Memory B cell (primary cell): ENCODE measurements around the gene NAT10.

Experiments used
- ATAC-seq: fragments of 150-1000 bp; cut with Tn5 transposase; 2 replicates; pipeline ENCODE4 v1.10.0; 2021; ENCODE audit warnings: low read depth, mild to moderate bottlenecking, moderate library complexity
- DNase-seq, 2 donors: peaks; one replicate each; pipeline ENCODE4 v3.0.0; 2022; ENCODE audit warnings: low spot score in 2 of 2
- H3K27ac Mint-ChIP-seq: one replicate; pipeline ENCODE4 v1.8.0; 2022; ENCODE audit warnings: mild to moderate bottlenecking, moderate library complexity, mixed read lengths
- H3K27me3 Mint-ChIP-seq: one replicate; pipeline ENCODE4 v1.8.0; 2022; ENCODE audit warnings: mixed read lengths
- H3K36me3 Mint-ChIP-seq: one replicate; pipeline ENCODE4 v1.8.0; 2022; ENCODE audit warnings: mild to moderate bottlenecking, mixed read lengths
- H3K4me1 Mint-ChIP-seq: one replicate; pipeline ENCODE4 v1.8.0; 2022; ENCODE audit warnings: mixed read lengths
- H3K4me3 Mint-ChIP-seq: one replicate; pipeline ENCODE4 v1.8.0; 2022; ENCODE audit warnings: mild to moderate bottlenecking, moderate library complexity, mixed read lengths
- H3K9me3 Mint-ChIP-seq: one replicate; pipeline ENCODE4 v1.8.0; 2022; ENCODE audit warnings: mixed read lengths

The NAT10 gene

GRCh38 chr11:34126959-34127848 lies 21.8 kb downstream of the NAT10 start:
- DNase-seq: no peak
- Mint-ChIP-seq H3K4me1 (no peaks in the 10 kb centered on the region), H3K27ac (no peak overlapping the region), H3K9me3 (no peaks in the 10 kb centered on the region), H3K27me3 (no peaks in the 10 kb centered on the region), H3K36me3 (peaks cover 36% of the 10 kb centered on the region), H3K4me3 (no peak overlapping the region)
- ATAC-seq: no peak

- DNase-seq (no peak), ATAC-seq (no peak)
- Mint-ChIP-seq H3K27ac (no peak overlapping the region), H3K9me3 (no peaks in the 10 kb centered on the region), H3K4me3 (no peak overlapping the region), H3K4me1 (no peaks in the 10 kb centered on the region), H3K36me3 (peaks cover 35% of the 10 kb centered on the region), H3K27me3 (no peaks in the 10 kb centered on the region)
These were observed 23.4 kb downstream of the NAT10 start for GRCh38 chr11:34128824-34129223.

DNA sequence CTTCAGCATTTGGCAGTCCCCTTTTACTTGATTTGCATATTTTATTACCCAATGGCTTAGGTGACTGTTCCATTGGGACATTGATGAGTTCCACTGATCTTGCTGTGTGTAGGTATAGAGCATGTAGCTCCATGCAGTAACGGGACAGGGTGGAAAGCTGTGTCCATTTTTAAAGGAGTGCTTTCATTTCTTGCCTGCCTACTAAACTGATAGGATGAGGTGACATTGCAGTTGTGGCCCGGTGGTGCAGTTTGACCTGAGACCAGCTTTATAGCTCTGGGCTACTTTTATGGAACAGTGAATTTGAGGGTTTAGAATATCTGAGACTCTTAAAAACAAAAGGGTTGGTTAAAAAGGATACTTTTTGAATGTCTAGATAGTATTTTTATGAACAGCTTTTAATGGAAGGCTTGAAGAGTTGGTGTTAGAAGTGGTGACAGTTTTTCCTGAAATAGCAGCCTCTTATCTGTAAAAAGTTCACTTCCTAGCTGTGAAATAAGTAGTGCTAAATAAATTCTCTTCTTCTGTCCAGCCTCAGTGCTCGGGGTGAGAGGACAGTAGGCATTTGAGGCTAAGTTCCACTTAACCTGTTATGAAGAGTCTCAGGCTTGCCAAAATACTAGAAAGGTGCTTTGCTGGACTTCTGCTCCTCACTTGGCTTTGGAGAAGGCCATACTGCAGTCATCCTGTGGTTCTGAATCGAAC lies 27.0 kb downstream of the NAT10 start:
- Mint-ChIP-seq H3K9me3 (no peaks in the 10 kb centered on the region), H3K27me3 (no peaks in the 10 kb centered on the region), H3K36me3 (peaks cover 33% of the 10 kb centered on the region), H3K27ac (no peak overlapping the region), H3K4me1 (no peaks in the 10 kb centered on the region), H3K4me3 (no peak overlapping the region)
- no peak for ATAC-seq
- no peak for DNase-seq

- DNase-seq (no peak), ATAC-seq (no peak)
- Mint-ChIP-seq H3K9me3 (no peaks in the 10 kb centered on the region), H3K4me3 (no peak overlapping the region), H3K4me1 (peaks cover 5% of the 10 kb centered on the region), H3K36me3 (peaks cover 41% of the 10 kb centered on the region), H3K27ac (no peak overlapping the region), H3K27me3 (no peaks in the 10 kb centered on the region)
These were observed 29.3 kb downstream of the NAT10 start for GRCh38 chr11:34134765-34135164.

DNA sequence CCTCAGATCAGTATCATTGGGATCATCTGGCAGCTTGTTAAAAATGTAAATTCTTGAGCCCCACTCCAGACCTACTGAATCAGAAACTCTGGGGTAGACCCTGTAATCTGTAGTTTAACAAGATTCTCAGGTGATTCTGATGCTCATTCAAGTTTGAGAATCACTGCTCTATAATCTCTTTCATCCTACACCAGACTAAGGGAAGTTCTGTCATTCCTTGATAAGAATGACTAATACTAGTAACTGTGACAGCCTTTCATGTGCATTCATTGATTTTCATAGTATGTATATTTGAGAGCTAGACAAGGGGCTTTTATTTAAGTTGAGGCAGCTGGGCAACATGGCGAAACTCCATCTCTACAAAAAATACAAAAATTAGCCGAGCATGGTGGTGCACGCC lies 30.0 kb downstream of the NAT10 start:
- ATAC-seq: no peak
- Mint-ChIP-seq H3K9me3 (no peaks in the 10 kb centered on the region), H3K4me3 (no peak overlapping the region), H3K36me3 (peaks cover 38% of the 10 kb centered on the region), H3K27me3 (no peaks in the 10 kb centered on the region), H3K27ac (no peak overlapping the region), H3K4me1 (peaks cover 5% of the 10 kb centered on the region)
- DNase-seq: no peak

DNA sequence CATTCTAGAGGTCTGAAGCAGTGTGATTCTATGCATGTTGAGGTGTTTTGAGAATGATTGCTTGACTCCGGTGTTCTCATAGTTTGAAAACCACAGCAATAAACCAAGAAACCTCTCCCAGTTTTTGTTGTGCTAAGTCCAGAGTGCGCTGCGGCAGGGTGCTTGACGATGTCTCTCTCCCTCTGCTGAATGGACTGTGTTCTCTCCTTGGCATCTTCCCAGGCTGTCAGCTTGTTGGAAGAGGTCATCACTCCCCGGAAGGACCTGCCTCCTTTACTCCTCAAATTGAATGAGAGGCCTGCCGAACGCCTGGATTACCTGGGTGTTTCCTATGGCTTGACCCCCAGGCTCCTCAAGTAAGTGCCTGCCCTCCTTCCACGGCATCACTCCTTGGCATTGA lies 31.0 kb downstream of the NAT10 start:
- ATAC-seq: no peak
- no peak overlapping the region for H3K4me3 Mint-ChIP-seq
- peaks cover 44% of the 10 kb centered on the region for H3K36me3 Mint-ChIP-seq
- H3K4me1 Mint-ChIP-seq: peaks cover 5% of the 10 kb centered on the region
- no peaks in the 10 kb centered on the region for H3K9me3 Mint-ChIP-seq
- no peaks in the 10 kb centered on the region for H3K27me3 Mint-ChIP-seq
- DNase-seq: no peak
- H3K27ac Mint-ChIP-seq: no peak overlapping the region

- no peak for ATAC-seq
- Mint-ChIP-seq H3K36me3 (peaks cover 45% of the 10 kb centered on the region), H3K4me1 (peaks cover 5% of the 10 kb centered on the region), H3K4me3 (no peak overlapping the region), H3K27ac (no peak overlapping the region), H3K27me3 (no peaks in the 10 kb centered on the region), H3K9me3 (no peaks in the 10 kb centered on the region)
- DNase-seq: no peak
These were observed 33.9 kb downstream of the NAT10 start for GRCh38 chr11:34139346-34139745.

DNA sequence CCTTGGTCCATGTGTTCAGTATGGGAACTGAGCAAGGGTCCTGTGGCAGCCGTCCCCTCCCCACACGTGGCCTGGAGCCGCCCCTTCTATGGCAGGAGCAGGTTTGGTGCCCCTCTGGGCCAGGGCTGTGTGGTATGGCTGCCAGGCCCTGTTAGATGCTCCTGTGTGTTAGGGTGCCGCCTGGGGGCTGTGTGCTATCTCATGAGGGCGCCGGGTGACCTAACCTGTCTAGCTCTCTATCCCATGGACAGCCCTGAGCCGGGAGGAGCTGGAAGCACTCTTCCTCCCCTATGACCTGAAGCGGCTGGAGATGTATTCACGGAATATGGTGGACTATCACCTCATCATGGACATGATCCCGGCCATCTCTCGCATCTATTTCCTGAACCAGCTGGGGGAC lies 34.7 kb downstream of the NAT10 start:
- no peak overlapping the region for H3K4me3 Mint-ChIP-seq
- peaks cover 7% of the 10 kb centered on the region for H3K4me1 Mint-ChIP-seq
- DNase-seq: no peak
- H3K9me3 Mint-ChIP-seq: no peaks in the 10 kb centered on the region
- no peak overlapping the region for H3K27ac Mint-ChIP-seq
- no peaks in the 10 kb centered on the region for H3K27me3 Mint-ChIP-seq
- peaks cover 45% of the 10 kb centered on the region for H3K36me3 Mint-ChIP-seq
- ATAC-seq: no peak

DNA sequence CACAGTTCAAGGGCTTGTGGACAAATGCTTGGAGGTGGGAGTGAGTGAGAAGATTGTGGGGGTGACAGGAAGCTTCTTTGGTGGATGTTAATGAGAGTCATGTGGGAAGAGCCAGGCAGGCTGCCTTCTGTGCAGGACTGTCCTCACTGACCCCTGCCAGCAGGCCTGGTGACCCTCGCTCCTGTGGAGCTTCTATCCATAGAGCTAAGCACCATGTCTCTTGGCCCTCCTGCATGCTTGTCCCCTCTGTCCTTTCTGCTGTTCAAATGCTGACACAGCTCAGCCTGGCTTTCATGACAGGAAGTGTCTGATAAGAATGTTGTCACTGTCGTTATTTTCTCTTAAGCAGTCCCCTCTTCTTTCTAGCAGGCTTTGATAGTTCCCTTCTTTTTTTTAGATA lies 37.6 kb downstream of the NAT10 start:
- ATAC-seq (no peak), DNase-seq (no peak)
- Mint-ChIP-seq H3K36me3 (peaks cover 35% of the 10 kb centered on the region), H3K27me3 (no peaks in the 10 kb centered on the region), H3K4me3 (no peak overlapping the region), H3K9me3 (no peaks in the 10 kb centered on the region), H3K27ac (peak overlapping the region; percentile 17), H3K4me1 (peaks cover 16% of the 10 kb centered on the region)

DNA sequence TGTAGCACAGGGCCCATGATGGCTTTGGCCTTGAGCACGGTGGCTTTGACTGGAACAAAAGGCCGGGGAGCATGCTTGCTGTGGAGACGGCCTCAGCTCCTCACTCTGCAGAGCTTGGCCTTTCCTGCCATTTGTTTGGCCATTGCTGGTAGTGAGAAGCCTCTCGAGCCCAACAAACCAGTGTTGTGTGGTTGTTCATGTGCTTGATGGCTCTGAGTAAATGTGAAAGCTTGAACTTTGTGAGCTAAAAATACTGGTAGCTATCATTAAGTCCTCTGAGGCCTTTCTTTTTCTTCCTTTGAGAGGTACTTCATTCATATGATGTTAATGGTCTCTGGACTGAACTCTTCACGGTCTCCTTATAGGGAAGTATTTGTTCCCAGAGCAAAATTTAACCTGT lies 39.6 kb downstream of the NAT10 start:
- Mint-ChIP-seq H3K9me3 (no peaks in the 10 kb centered on the region), H3K27ac (peak overlapping the region; percentile 82), H3K4me3 (no peak overlapping the region), H3K4me1 (peaks cover 12% of the 10 kb centered on the region), H3K27me3 (no peaks in the 10 kb centered on the region), H3K36me3 (peaks cover 28% of the 10 kb centered on the region)
- ATAC-seq (no peak), DNase-seq (no peak)

- no peaks in the 10 kb centered on the region for H3K27me3 Mint-ChIP-seq
- no peak for DNase-seq
- H3K4me1 Mint-ChIP-seq: peaks cover 12% of the 10 kb centered on the region
- H3K4me3 Mint-ChIP-seq: no peak overlapping the region
- peak; percentile 44 for ATAC-seq
- H3K9me3 Mint-ChIP-seq: no peaks in the 10 kb centered on the region
- peaks cover 24% of the 10 kb centered on the region for H3K36me3 Mint-ChIP-seq
- peak overlapping the region; percentile 82 for H3K27ac Mint-ChIP-seq
These were observed 40.5 kb downstream of the NAT10 start for GRCh38 chr11:34145847-34146381.

- Mint-ChIP-seq H3K9me3 (no peaks in the 10 kb centered on the region), H3K4me1 (peaks cover 12% of the 10 kb centered on the region), H3K36me3 (peaks cover 21% of the 10 kb centered on the region), H3K4me3 (no peak overlapping the region), H3K27ac (peak overlapping the region; percentile 82), H3K27me3 (no peaks in the 10 kb centered on the region)
- DNase-seq (no peak), ATAC-seq (no peak)
These were observed 41.0 kb downstream of the NAT10 start for GRCh38 chr11:34146411-34146810.

DNA sequence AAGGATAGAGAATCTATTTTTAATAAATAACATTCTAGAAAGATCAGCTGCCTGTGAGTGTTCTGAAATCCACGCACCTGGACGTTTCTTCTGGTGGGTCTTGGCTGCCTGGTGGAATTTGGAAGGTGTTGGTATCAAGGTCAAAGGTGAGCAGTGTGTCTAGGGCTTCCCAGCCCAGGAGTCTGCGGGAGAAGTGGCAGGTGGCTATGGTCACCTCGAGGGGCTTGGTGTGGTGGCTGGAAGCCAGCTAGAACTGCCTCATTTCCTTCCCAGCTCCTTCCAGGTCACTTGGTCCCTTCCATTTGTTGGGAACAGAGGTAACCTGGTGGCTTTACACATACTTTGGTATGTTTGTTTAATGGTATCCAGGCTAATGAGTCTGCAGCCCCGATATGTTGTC lies 41.4 kb downstream of the NAT10 start:
- peaks cover 12% of the 10 kb centered on the region for H3K4me1 Mint-ChIP-seq
- H3K9me3 Mint-ChIP-seq: no peaks in the 10 kb centered on the region
- H3K27ac Mint-ChIP-seq: peak overlapping the region; percentile 82
- DNase-seq (no peak), ATAC-seq (no peak)
- H3K36me3 Mint-ChIP-seq: peaks cover 17% of the 10 kb centered on the region
- no peaks in the 10 kb centered on the region for H3K27me3 Mint-ChIP-seq
- no peak overlapping the region for H3K4me3 Mint-ChIP-seq

DNA sequence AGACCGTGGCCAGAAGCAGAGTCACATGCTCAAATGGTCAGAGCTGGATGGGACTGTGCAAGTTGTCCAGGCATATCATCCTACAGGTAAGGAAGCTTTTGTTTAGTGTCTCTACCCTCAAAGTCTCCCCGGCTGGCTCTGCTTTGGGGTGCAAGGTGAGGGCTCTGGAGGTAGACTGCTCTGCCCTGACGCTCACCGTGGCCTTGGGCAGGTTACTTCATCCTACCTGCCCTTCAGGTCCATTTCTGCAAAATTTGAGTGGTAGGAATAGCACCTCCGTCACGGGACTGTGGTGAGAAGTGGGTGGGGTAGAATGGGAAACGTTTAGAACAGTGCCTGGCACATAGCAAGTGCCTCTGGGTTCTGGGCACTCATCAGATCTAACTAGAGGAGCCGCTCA lies 42.2 kb downstream of the NAT10 start:
- Mint-ChIP-seq H3K9me3 (no peaks in the 10 kb centered on the region), H3K4me3 (no peak overlapping the region), H3K27ac (no peak overlapping the region), H3K4me1 (peaks cover 13% of the 10 kb centered on the region), H3K27me3 (no peaks in the 10 kb centered on the region), H3K36me3 (peaks cover 14% of the 10 kb centered on the region)
- DNase-seq (no peak), ATAC-seq (no peak)
